GM12878 (cell line): ENCODE results near the gene TNFRSF1A. TPM values are rescaled to one million over a fixed set of nuclear protein-coding genes. Genes with fewer than 3 reads are reported as not detected.

ENCODE experiments used
- ATAC-seq: fragments of 200-7000 bp; cut with Tn5 transposase; 3 replicates; pipeline ENCODE4 v1.9.1; 2020; ENCODE audit warnings: mild to moderate bottlenecking, moderate library complexity
- BruUV-seq: library from RNA; stranded (reverse); fragments of 400-500 nt; replicated peaks from 2 replicates; lab custom pipeline; 2021; lab: Mats Ljungman, UMichigan
- CTCF ChIA-PET: fragments of 300-600 bp; sonication (Branson Sonifier 250); formaldehyde crosslinking; extraction: SDS; loops from one replicate; lab custom pipeline; 2021; ENCODE audit warnings: inconsistent platforms; lab: Yijun Ruan, JAX
- POLR2A ChIA-PET: fragments of 350-600 bp; formaldehyde crosslinking; extraction: SDS; loops from one replicate; lab custom pipeline; 2021; ENCODE audit warnings: inconsistent platforms; lab: Charles Lee
- RAD21 ChIA-PET: fragments of 300-600 bp; sonication (Branson Sonifier 250); formaldehyde crosslinking; loops from one replicate; lab custom pipeline; 2023; ENCODE audit warnings: antibody characterized with exemption; ENCODE audit not compliant: unreplicated experiment; lab: Charles Lee
- SMC1A ChIA-PET: fragments of 300-600 bp; sonication (Branson Sonifier 250); formaldehyde crosslinking; loops from one replicate; lab custom pipeline; 2023; ENCODE audit not compliant: unreplicated experiment, uncharacterized antibody; lab: Charles Lee
- DNase-seq: peaks from one replicate; pipeline ENCODE4 v3.0.0-alpha.2; 2011; ENCODE audit warnings: low read depth, low spot score
- FAIRE-seq: peaks from 3 replicates; lab custom pipeline; 2011; peaks lifted over from hg19 to GRCh38; lab: Jason Lieb, UNC
- H2AFZ ChIP-seq: 2 replicates; pipeline ENCODE4 v1.6.0; 2011; ENCODE audit warnings: low read depth, low read length, control low read depth; ENCODE audit not compliant: control insufficient read depth
- H3K27ac ChIP-seq: 2 replicates; pipeline ENCODE4 v1.5.1; 2011; ENCODE audit warnings: control low read depth; ENCODE audit not compliant: control insufficient read depth, insufficient read depth
- H3K27me3 ChIP-seq, 2 experiments: replicated peaks in 1 of 2; 2 replicates each; pipeline versions ENCODE4 v1.6.0 to v1.6.1; 2011; ENCODE audit warnings: low read length in 1 of 2; ENCODE audit not compliant: control insufficient read depth in 2 of 2, insufficient read depth in 2 of 2
- H3K36me3 ChIP-seq, 2 experiments: 2 replicates each; pipeline ENCODE4 v1.5.1; 2011; ENCODE audit warnings: low read length in 1 of 2; ENCODE audit not compliant: control insufficient read depth in 2 of 2, insufficient read depth in 2 of 2
- H3K4me1 ChIP-seq: 2 replicates; pipeline ENCODE4 v1.6.1; 2011; ENCODE audit warnings: mild to moderate bottlenecking, low read length, moderate library complexity, mixed read lengths; ENCODE audit not compliant: control insufficient read depth, insufficient read depth
- H3K4me2 ChIP-seq: 2 replicates; pipeline ENCODE4 v1.6.0; 2011; ENCODE audit warnings: control low read depth; ENCODE audit not compliant: control insufficient read depth, insufficient read depth
- H3K4me3 ChIP-seq: fragments of 200-600 bp; sonication (generic); 2 replicates; pipeline ENCODE4 v1.5.1; 2016
- H3K79me2 ChIP-seq: 2 replicates; pipeline ENCODE4 v1.6.0; 2011; ENCODE audit warnings: low read length; ENCODE audit not compliant: control insufficient read depth, insufficient read depth
- H3K9ac ChIP-seq: 2 replicates; pipeline ENCODE4 v1.8.0; 2011; ENCODE audit warnings: low read length, control low read depth, mixed read lengths; ENCODE audit not compliant: control insufficient read depth, insufficient read depth
- H3K9me3 ChIP-seq: replicated peaks from 3 replicates; pipeline ENCODE4 v1.5.1; 2011; ENCODE audit warnings: mild to moderate bottlenecking, low read length; ENCODE audit not compliant: control insufficient read depth, insufficient read depth
- H4K20me1 ChIP-seq: 2 replicates; pipeline ENCODE4 v1.6.0; 2011; ENCODE audit not compliant: control insufficient read depth, insufficient read depth
- ATF3 ChIP-seq: IDR thresholded peaks from 2 replicates; pipeline ENCODE4 v1.6.1; 2011; ENCODE audit warnings: low read depth, mild to moderate bottlenecking, low read length, moderate library complexity, borderline replicate concordance; ENCODE audit errors: extremely low read depth
- EP300 ChIP-seq, 2 experiments: fragments of 150-350 bp in 1 of 2; IDR thresholded peaks; 2 replicates each; pipeline ENCODE4 v1.6.1; 2011 to 2012; ENCODE audit warnings: low read depth in 2 of 2, low read length in 2 of 2, borderline replicate concordance in 1 of 2, improper control_type of control experiment in 1 of 2, inconsistent platforms in 1 of 2; ENCODE audit not compliant: control insufficient read depth in 1 of 2
- TCF12 ChIP-seq: IDR thresholded peaks from 2 replicates; pipeline ENCODE4 v1.6.1; 2011; ENCODE audit warnings: low read depth, mild to moderate bottlenecking, low read length
- YBX1 ChIP-seq: fragments of 450-650 bp; IDR thresholded peaks from 2 replicates; pipeline ENCODE4 v1.6.1; 2016; ENCODE audit warnings: antibody characterized with exemption
- WGBS: methylation state at CpG from one replicate; pipeline ENCODE4 v1.1.6; 2016; ENCODE audit warnings: low lambda C conversion rate; ENCODE audit not compliant: insufficient replicate concordance, insufficient coverage; ENCODE audit errors: missing lambda C conversion rate; 5-methylcytosine and 5-hydroxymethylcytosine counted together
- in situ Hi-C: fragments of 300-500 bp; cut with MboI; formaldehyde crosslinking; loops from 9 replicates; pipeline ENCODE4 v1.14.3; 2018; ENCODE audit warnings: mixed read lengths
- intact Hi-C: fragments of 100-400 bp; cut with micrococcal nuclease; formaldehyde crosslinking; loops from one replicate; pipeline ENCODE4 v1.14.2; 2022; ENCODE audit not compliant: unreplicated experiment
- polyA plus RNA-seq, 11 experiments: library from polyadenylated mRNA; depleted of rRNA in 4 of 11; unstranded in 6 of 11; stranded (reverse) in 5 of 11; fragments of >200 nt; fragmentation: Nextera tagmentation in 4 of 11; fragmentation: Illumina TruSeq in 1 of 11; extraction: Ambion mirVana in 4 of 11; extraction: Trizol in 1 of 11; gene quantifications; 1 replicate in 1 of 11; 2 replicates in 10 of 11; pipeline versions ENCODE4 v1.2.1 to v1.2.3, GENCODE V29; 2011 to 2016; ENCODE audit warnings: inconsistent platforms in 2 of 11, missing spikeins in 2 of 11, low read depth in 1 of 11
- total RNA-seq, 4 experiments: library from RNA; depleted of rRNA in 3 of 4; stranded (reverse); fragments of >200 nt in 3 of 4; fragmentation: Illumina TruSeq in 1 of 4; extraction: Trizol in 1 of 4; gene quantifications; 2 replicates each; pipeline versions ENCODE4 v1.2.1 to v1.2.3, GENCODE V29; 2013 to 2021
- TF ChIP-seq, protein P1 (sequence below), 3 experiments: IDR thresholded peaks in 2 of 3; conservative IDR thresholded peaks in 1 of 3; 2 replicates each; pipeline ENCODE4 v1.5.1; 2011; ENCODE audit warnings: low read depth in 3 of 3, low read length in 3 of 3, mild to moderate bottlenecking in 3 of 3, control low read depth in 2 of 3, moderate library complexity in 2 of 3, inconsistent platforms in 1 of 3, mixed read lengths in 1 of 3; ENCODE audit not compliant: control insufficient read depth in 2 of 3, insufficient read depth in 1 of 3; ENCODE audit errors: extremely low read depth in 1 of 3

The TNFRSF1A gene
- total and polyA plus RNA-seq, 10 of the 15 experiments (the other 5 are each of a cell fraction or from before 2014, with no cell fraction given), result 0.24 to 16.5 (median 13.0) TPM

DNA sequence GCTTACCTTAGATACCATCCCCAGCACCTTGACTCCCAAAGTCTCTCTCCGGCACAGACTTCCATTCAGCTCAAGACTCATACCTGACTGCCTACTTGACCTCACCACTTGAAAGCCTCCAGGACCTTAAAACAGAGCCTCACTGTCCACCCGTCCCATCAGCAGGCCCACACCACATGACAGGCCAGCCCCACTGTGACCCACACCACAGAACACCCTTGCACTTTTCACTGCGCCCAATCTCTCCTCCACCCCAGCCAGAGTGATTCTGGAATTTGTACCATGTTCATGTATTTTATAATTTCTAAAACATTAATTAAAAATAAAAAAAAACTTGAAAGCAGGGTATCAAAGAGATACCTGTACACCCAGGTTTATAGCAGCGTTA is 59.4 kb downstream of the TNFRSF1A start:
- 44% methylated on average over 4 of the region's 4 CpGs for WGBS

More for the DNA sequence above, 59.4 kb downstream of the TNFRSF1A start:
- Histone ChIP-seq H3K27me3 (no peaks in the 10 kb centered on the region; a peak in 1 of 4 replicates), H3K4me1 (peaks cover 7% of the 10 kb centered on the region; the same call in 1 of the 2 replicates), H3K36me3 (no peaks in the 10 kb centered on the region), H3K9me3 (no peaks in the 10 kb centered on the region), H4K20me1 (no peaks in the 10 kb centered on the region), H2AFZ (no peak overlapping the region), H3K4me2 (no peak overlapping the region), H3K27ac (no peak overlapping the region), H3K9ac (no peak overlapping the region), H3K4me3 (no peak overlapping the region), H3K79me2 (no peaks in the 10 kb centered on the region)
- SMC1A ChIA-PET, result interaction anchor here (1.2 to 10.3 kb wide), 3 partner anchors 86 to 294 kb away, joined by 3 to 107 read pairs (median 11); no protein-coding TSS in a partner anchor
- TF ChIP-seq, protein P1, sequence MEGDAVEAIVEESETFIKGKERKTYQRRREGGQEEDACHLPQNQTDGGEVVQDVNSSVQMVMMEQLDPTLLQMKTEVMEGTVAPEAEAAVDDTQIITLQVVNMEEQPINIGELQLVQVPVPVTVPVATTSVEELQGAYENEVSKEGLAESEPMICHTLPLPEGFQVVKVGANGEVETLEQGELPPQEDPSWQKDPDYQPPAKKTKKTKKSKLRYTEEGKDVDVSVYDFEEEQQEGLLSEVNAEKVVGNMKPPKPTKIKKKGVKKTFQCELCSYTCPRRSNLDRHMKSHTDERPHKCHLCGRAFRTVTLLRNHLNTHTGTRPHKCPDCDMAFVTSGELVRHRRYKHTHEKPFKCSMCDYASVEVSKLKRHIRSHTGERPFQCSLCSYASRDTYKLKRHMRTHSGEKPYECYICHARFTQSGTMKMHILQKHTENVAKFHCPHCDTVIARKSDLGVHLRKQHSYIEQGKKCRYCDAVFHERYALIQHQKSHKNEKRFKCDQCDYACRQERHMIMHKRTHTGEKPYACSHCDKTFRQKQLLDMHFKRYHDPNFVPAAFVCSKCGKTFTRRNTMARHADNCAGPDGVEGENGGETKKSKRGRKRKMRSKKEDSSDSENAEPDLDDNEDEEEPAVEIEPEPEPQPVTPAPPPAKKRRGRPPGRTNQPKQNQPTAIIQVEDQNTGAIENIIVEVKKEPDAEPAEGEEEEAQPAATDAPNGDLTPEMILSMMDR (IDR thresholded peaks at IDR 0.05 in 2 of 3, conservative IDR thresholded peaks at IDR 0.05 in 1 of 3; ENCODE audit: control insufficient read depth in 2 of 3, extremely low read depth in 1 of 3, insufficient read depth in 1 of 3, low read depth in 3 of 3, low read length in 3 of 3), result no peak
- TF ChIP-seq ATF3, result no peak
- no peak for TF ChIP-seq EP300 (IDR thresholded peaks at IDR 0.05; ENCODE audit: borderline replicate concordance in 1 of 2, control insufficient read depth in 1 of 2, low read depth in 2 of 2, low read length in 2 of 2)
- no peak for TF ChIP-seq YBX1
- no peak for TF ChIP-seq TCF12
- intact Hi-C loops (no loop called here), in situ Hi-C loops (no loop called here)
- POLR2A ChIA-PET, result no interaction called here
- FAIRE-seq, result no peak
- BruUV-seq, result no TSS peak
- no peak for ATAC-seq
- CTCF ChIA-PET, result interaction anchor here (1.3 to 8.0 kb wide), 3 partner anchors 86 to 215 kb away, joined by 3 to 147 read pairs (median 53); partner anchors contain the start of gene CD9
- DNase-seq, result no peak
- RAD21 ChIA-PET, result interaction anchor here (2.0 to 3.0 kb wide), 3 partner anchors 12 to 294 kb away, joined by 4 to 28 read pairs (median 7); no protein-coding TSS in a partner anchor
